Gastrocnemius medialis (tissue), 4 donors: ENCODE measurements around the gene TRUB1. TPM values are rescaled to one million over a fixed set of nuclear protein-coding genes. Genes with fewer than 3 reads are reported as not detected.
A peak's percentile ranks its signal among the peaks of the same experiment; 100 is the strongest.

ENCODE experiments used
- ATAC-seq, 2 donors: fragments of 150-250 bp; one replicate each; pipeline ENCODE4 v1.9.1; 2016
- DNase-seq, 2 donors: peaks; one replicate each; pipeline ENCODE4 v3.0.0-alpha.2; 2019
- H3K27ac ChIP-seq, 4 donors: fragments of 200-600 bp; sonication (generic); 1 replicate in 1 of 4; 2 replicates in 3 of 4; pipeline ENCODE4 v1.5.1; 2016 to 2018; ENCODE audit warnings: mild to moderate bottlenecking in 2 of 4, moderate library complexity in 1 of 4
- H3K27me3 ChIP-seq, 3 donors: fragments of 200-600 bp; sonication (generic) in 2 of 3; 1 replicate in 1 of 3; 2 replicates in 2 of 3; pipeline versions ENCODE4 v1.5.1 to v1.6.0; 2016 to 2019; ENCODE audit warnings: mild to moderate bottlenecking in 1 of 3, moderate library complexity in 1 of 3
- H3K36me3 ChIP-seq, 2 donors: fragments of 200-600 bp; sonication (generic) in 1 of 2; one replicate each; pipeline ENCODE4 v1.5.1; 2017 to 2018
- H3K4me1 ChIP-seq, 2 donors: fragments of 200-600 bp; sonication (generic) in 1 of 2; one replicate each; pipeline ENCODE4 v1.5.1; 2016 to 2017; ENCODE audit warnings: mild to moderate bottlenecking in 2 of 2
- H3K4me3 ChIP-seq, 4 donors: fragments of 200-600 bp; sonication (generic) in 3 of 4; 1 replicate in 1 of 4; 2 replicates in 3 of 4; pipeline ENCODE4 v1.5.1; 2016 to 2019; ENCODE audit warnings: mild to moderate bottlenecking in 2 of 4
- H3K9me3 ChIP-seq, 3 donors: fragments of 200-600 bp; sonication (generic) in 2 of 3; 1 replicate in 1 of 3; 2 replicates in 2 of 3; pipeline ENCODE4 v1.5.1; 2016 to 2019
- CTCF ChIP-seq, 5 experiments: fragments of 450-650 bp in 3 of 5; fragments of 200-600 bp in 2 of 5; sonication (generic) in 2 of 5; IDR thresholded peaks in 4 of 5; conservative IDR thresholded peaks in 1 of 5; 1 replicate in 4 of 5; 2 replicates in 1 of 5; pipeline ENCODE4 v1.5.1; 2016 to 2019; ENCODE audit warnings: antibody characterized with exemption in 5 of 5, mild to moderate bottlenecking in 3 of 5, moderate library complexity in 3 of 5
- POLR2A ChIP-seq, 2 donors: fragments of 450-650 bp; IDR thresholded peaks; one replicate each; pipeline ENCODE4 v1.6.1; 2017; ENCODE audit warnings: antibody characterized with exemption in 2 of 2, mild to moderate bottlenecking in 2 of 2, moderate library complexity in 2 of 2
- in situ Hi-C, 4 donors: fragments of 200-750 bp; cut with MboI; loops; one replicate each; pipeline versions ENCODE4 v1.15.0 to v1.8.0; 2017; ENCODE audit warnings: low sequenced_read_pairs in 4 of 4
- intact Hi-C: fragments of 100-400 bp; cut with DNase I; formaldehyde crosslinking; loops from one replicate; pipeline ENCODE4 v1.15.1; 2023; ENCODE audit warnings: low total_unique reads
- total RNA-seq, 4 donors: library from RNA; depleted of rRNA; stranded (reverse); fragments of >200 nt; gene quantifications; one replicate each; pipeline versions ENCODE4 v1.1.0 to v1.2.3, GENCODE V29; 2016

Gene TRUB1
- total RNA-seq, 4 donors from 2014 or later: 8.5 to 16.5 (median 10.3) TPM

DNA sequence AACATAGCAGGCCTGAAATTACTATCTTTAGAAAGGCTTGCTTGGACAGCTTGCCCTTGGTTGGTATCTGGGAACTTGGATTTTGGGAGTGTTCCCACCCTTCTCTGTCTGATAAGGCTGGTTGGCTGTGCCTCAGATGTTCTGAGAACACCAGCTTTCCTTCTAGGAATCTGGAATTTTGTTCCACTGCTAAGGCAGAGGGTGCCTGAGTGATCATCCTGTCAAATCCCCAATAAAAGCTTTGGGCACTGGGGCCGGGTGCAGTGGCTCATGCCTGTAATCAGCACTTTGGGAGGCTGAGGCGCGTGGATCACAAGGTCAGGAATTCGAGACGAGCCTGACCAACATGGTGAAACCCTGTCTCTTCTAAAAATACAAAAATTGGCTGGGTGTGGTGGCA is 5.0 kb downstream of the TRUB1 start:
- intact Hi-C loops (no loop called here), in situ Hi-C loops (no loop called here)
- TF ChIP-seq POLR2A (IDR thresholded peaks at IDR 0.05) (no peak), CTCF (IDR thresholded peaks at IDR 0.05 in 4 of 5, conservative IDR thresholded peaks at IDR 0.05 in 1 of 5) (no peak)
- ATAC-seq (no peak), DNase-seq (peak in 1 of 2 donors; percentile 53)
- Histone ChIP-seq H3K27me3 (no peaks in the 10 kb centered on the region), H3K9me3 (no peaks in the 10 kb centered on the region), H3K36me3 (peaks cover 0 to 37% of the 10 kb centered on the region in 2 donors), H3K27ac (peak overlapping the region; percentile 7 to 65 (median 42)), H3K4me1 (peaks cover 25 to 36% of the 10 kb centered on the region in 2 donors), H3K4me3 (no peak overlapping the region)

DNA sequence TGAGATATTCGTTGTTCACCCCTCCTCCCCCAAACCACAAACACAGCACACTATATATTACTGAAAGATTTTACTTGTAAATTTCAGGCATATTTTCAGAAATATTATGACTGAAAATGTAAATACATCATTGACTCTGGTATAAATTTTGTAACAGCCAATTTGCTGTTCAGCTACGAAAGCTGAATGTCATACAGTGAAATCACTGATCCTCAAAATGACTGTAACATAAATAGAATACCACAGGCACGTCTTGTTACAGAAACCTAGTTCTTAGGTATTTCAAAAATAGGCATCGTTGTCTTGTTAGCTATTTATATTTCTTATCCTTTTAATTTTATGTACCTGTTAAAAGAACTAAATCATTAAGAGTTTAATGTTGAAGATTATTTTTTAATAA is 15.1 kb downstream of the TRUB1 start:
- H3K27me3 ChIP-seq: no peaks in the 10 kb centered on the region
- H3K27ac ChIP-seq: no peak overlapping the region
- DNase-seq (no peak), ATAC-seq (no peak)
- intact Hi-C loops: no loop called here
- H3K9me3 ChIP-seq: no peaks in the 10 kb centered on the region
- no peak for TF ChIP-seq CTCF (IDR thresholded peaks at IDR 0.05 in 4 of 5, conservative IDR thresholded peaks at IDR 0.05 in 1 of 5)
- in situ Hi-C loops: no loop called here
- H3K36me3 ChIP-seq: no peaks in the 10 kb centered on the region
- peaks cover 8 to 41% of the 10 kb centered on the region in 2 donors for H3K4me1 ChIP-seq
- no peak overlapping the region for H3K4me3 ChIP-seq

DNA sequence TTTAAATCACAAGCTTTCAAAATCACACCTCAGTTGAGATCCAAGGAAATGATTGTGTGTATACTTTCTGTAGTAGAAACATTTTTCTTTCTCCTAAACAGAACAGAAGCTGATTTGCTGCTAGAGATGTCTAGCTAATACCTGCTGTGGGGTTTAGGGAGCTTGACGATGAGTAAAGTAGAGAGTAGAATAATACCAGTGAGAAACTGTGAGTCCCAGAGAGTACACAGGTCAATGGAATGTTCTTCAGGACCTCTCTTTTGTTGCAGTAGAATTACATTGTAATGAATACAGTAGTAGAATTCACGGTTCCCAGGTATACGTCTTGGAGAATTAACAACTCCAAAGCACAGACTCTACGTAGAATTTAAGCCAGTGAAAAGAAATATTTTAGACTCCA is 18.0 kb downstream of the TRUB1 start:
- intact Hi-C loops: no loop called here
- no peaks in the 10 kb centered on the region for H3K9me3 ChIP-seq
- peaks cover 4 to 35% of the 10 kb centered on the region in 2 donors for H3K4me1 ChIP-seq
- H3K27ac ChIP-seq: no peak overlapping the region
- ATAC-seq: no peak
- in situ Hi-C loops: no loop called here
- no peak for TF ChIP-seq POLR2A (IDR thresholded peaks at IDR 0.05)
- no peak for TF ChIP-seq CTCF (IDR thresholded peaks at IDR 0.05 in 4 of 5, conservative IDR thresholded peaks at IDR 0.05 in 1 of 5)
- no peaks in the 10 kb centered on the region for H3K36me3 ChIP-seq
- no peak for DNase-seq
- H3K27me3 ChIP-seq: no peaks in the 10 kb centered on the region
- H3K4me3 ChIP-seq: no peak overlapping the region

DNA sequence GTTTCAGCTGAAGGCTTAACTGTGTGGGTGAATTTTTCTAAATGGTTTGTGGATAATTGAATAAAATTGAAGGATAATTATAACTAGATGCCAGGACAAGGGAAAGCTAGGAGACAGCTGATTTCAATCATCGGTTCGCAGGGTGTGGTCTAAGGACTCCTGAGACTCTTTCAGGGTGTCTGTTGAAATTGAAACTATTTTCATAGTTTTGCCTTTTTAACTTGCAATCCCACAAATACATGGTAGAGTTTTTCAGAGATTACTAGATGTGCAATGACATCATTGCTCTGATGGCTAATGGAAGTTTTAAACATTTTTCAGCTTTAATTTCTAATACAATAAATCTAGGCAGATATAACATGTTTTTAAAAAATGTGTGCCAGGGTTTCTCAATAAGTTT is 18.5 kb downstream of the TRUB1 start:
- Histone ChIP-seq H3K9me3 (no peaks in the 10 kb centered on the region), H3K27ac (no peak overlapping the region), H3K4me3 (no peak overlapping the region), H3K4me1 (peaks cover 4 to 34% of the 10 kb centered on the region in 2 donors), H3K27me3 (no peaks in the 10 kb centered on the region), H3K36me3 (no peaks in the 10 kb centered on the region)
- DNase-seq (no peak), ATAC-seq (no peak)
- in situ Hi-C loops (no loop called here), intact Hi-C loops (no loop called here)
- TF ChIP-seq POLR2A (IDR thresholded peaks at IDR 0.05): no peak
- no peak for TF ChIP-seq CTCF (IDR thresholded peaks at IDR 0.05 in 4 of 5, conservative IDR thresholded peaks at IDR 0.05 in 1 of 5)

GRCh38 chr10:114957122-114957521 is 19.1 kb downstream of the TRUB1 start:
- TF ChIP-seq POLR2A (IDR thresholded peaks at IDR 0.05): no peak
- no peak for TF ChIP-seq CTCF (IDR thresholded peaks at IDR 0.05 in 4 of 5, conservative IDR thresholded peaks at IDR 0.05 in 1 of 5)
- H3K27ac ChIP-seq: no peak overlapping the region

More at GRCh38 chr10:114957122-114957521, 19.1 kb downstream of the TRUB1 start:
- in situ Hi-C loops: no loop called here
- DNase-seq: no peak
- no peak for ATAC-seq
- intact Hi-C loops: no loop called here
- Histone ChIP-seq H3K4me3 (no peak overlapping the region), H3K9me3 (no peaks in the 10 kb centered on the region), H3K36me3 (no peaks in the 10 kb centered on the region), H3K27me3 (no peaks in the 10 kb centered on the region), H3K4me1 (peaks cover 4 to 36% of the 10 kb centered on the region in 2 donors)
